GM12892 (cell line): ENCODE measurements around the gene SLC9A4.

Experiments
- POLR2A ChIP-seq: IDR thresholded peaks from 2 replicates; pipeline ENCODE4 v1.6.1; 2011; ENCODE audit warnings: low read depth, low read length, control low read depth
- POLR2AphosphoS5 ChIP-seq: IDR thresholded peaks from 2 replicates; pipeline ENCODE4 v1.6.1; 2011; ENCODE audit warnings: low read depth, low read length, control low read depth

DNA sequence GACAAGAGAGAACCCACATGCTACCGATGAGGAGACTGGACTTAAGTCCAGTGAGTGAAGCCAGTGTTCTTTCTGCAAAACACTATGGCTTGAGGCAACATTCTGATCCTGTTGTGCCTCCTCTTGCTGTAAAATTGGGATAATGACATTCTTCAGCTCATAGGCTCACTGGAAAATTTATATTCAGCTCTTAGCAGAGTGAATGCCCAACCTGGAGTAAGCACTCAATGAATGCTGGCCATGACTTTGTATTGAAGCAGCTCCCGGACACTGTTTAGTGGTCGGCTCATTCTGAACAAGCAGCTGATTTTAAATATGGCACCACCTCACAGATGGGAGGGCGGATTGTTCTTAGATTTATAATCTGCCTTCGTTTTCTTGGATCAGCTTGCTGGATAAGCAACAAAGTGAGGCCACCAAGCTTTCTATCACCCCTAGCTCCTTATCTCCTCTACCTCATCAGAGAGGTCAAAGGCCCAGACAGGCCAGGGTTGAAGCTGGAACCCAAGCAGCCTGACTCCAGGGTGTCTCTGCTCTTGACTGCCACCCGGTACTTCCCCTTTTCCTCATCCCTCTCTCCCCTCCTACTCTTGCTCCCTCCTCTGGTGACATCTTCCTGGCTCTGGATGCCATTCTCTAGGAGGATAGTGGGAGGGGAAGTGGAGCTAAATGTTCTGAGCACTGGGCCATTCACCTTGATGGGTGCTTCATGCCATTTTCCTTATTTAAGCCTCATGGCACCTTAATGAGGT lies 11.5 kb downstream of the SLC9A4 start:
- no peak for TF ChIP-seq POLR2A
- TF ChIP-seq POLR2AphosphoS5 = no peak
